CD4-positive, alpha-beta T cell treated with Interleukin-4 for 4 hours (primary cell): ENCODE data around the gene FOLR1.
A peak's percentile ranks its signal among the peaks of the same experiment; 100 is the strongest.

Source experiments
- DNase-seq: peaks from one replicate; pipeline ENCODE4 v3.0.0-alpha.2; 2020

Gene FOLR1

GRCh38 chr11:72236774-72237111 lies 44.8 kb downstream of the FOLR1 start:
- no peak for DNase-seq

- no peak for DNase-seq
Measured at GRCh38 chr11:72237112-72237931, 45.4 kb downstream of the FOLR1 start.

- peak; percentile 45 for DNase-seq
Measured at GRCh38 chr11:72238040-72238450, 46.1 kb downstream of the FOLR1 start.

- DNase-seq = no peak
Measured at GRCh38 chr11:72238492-72239312, 46.8 kb downstream of the FOLR1 start.

- no peak for DNase-seq
Measured at GRCh38 chr11:72239313-72239848, 47.4 kb downstream of the FOLR1 start.

- no peak for DNase-seq
Measured at GRCh38 chr11:72239849-72240460, 48.0 kb downstream of the FOLR1 start.

GRCh38 chr11:72240461-72241290 lies 48.7 kb downstream of the FOLR1 start:
- DNase-seq = no peak

GRCh38 chr11:72241291-72241781 lies 49.4 kb downstream of the FOLR1 start:
- DNase-seq = no peak

GRCh38 chr11:72242141-72242540 lies 50.2 kb downstream of the FOLR1 start:
- no peak for DNase-seq

GRCh38 chr11:72243173-72244059 lies 51.5 kb downstream of the FOLR1 start:
- DNase-seq = no peak

- no peak for DNase-seq
Measured at GRCh38 chr11:72244060-72244360, 52.1 kb downstream of the FOLR1 start, which contains the start of gene PHOX2A. TSS of gene PHOX2A (minus strand) at chr11:72244176. CDS start at chr11:72244004, 172 bp downstream.

GRCh38 chr11:72244361-72245262 lies 52.7 kb downstream of the FOLR1 start:
- no peak for DNase-seq

- no peak for DNase-seq
Measured at GRCh38 chr11:72245263-72245816, 53.4 kb downstream of the FOLR1 start.
